Measurements from ENCODE around the gene ANKRD24.
"Not testable (repeated sequence)": the region's sequence is repeated elsewhere in the genome, so short reads cannot be mapped to it uniquely, and the experiment has no call there.

DNA sequence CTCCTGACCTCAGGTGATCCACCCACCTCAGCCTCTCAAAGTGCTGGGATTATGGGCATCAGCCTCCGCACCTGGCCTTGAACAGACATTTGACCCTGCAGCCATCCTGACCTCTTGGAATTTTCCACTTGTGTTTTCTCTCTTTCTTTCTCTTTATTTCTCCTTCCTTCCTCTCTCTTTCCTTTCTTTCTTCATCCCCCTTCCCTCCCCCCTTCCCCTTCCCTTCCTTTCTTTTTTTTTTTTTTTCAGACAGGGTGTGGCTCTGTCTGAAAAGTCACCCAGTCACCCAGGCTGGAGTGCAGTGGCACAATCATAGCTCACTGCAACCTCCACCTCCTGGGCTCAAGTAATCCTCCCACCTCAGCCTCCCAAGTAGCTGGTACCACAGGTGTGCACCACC is 36.0 kb downstream of the ANKRD24 start:
- not testable (repeated sequence) for TF ChIP-seq EZH2 (IDR thresholded peaks at IDR 0.05; ENCODE audit: borderline replicate concordance, low read depth, low read length, poor library complexity, severe bottlenecking); CTCF (conservative IDR thresholded peaks at IDR 0.05; ENCODE audit: low read depth, low read length)

All from A673 (cell line).